M059J (cell line): ENCODE data around the gene MDP1. TPM values are rescaled to one million over a fixed set of nuclear protein-coding genes. Genes with fewer than 3 reads are reported as not detected.
"Not testable (repeated sequence)": the region's sequence is repeated elsewhere in the genome, so short reads cannot be mapped to it uniquely, and the experiment has no call there.

Experiments used
- DNase-seq: peaks from one replicate; pipeline ENCODE4 v3.0.0-alpha.2; 2012; ENCODE audit warnings: low read depth
- total RNA-seq: library from RNA; depleted of rRNA; stranded (reverse); fragments of >200 nt; shearing (Covaris generic); gene quantifications from 2 replicates; pipeline ENCODE4 v1.2.3, GENCODE V29; 2014

MDP1 gene
- total RNA-seq, 1 experiment from 2014 or later = 16.9 TPM

DNA sequence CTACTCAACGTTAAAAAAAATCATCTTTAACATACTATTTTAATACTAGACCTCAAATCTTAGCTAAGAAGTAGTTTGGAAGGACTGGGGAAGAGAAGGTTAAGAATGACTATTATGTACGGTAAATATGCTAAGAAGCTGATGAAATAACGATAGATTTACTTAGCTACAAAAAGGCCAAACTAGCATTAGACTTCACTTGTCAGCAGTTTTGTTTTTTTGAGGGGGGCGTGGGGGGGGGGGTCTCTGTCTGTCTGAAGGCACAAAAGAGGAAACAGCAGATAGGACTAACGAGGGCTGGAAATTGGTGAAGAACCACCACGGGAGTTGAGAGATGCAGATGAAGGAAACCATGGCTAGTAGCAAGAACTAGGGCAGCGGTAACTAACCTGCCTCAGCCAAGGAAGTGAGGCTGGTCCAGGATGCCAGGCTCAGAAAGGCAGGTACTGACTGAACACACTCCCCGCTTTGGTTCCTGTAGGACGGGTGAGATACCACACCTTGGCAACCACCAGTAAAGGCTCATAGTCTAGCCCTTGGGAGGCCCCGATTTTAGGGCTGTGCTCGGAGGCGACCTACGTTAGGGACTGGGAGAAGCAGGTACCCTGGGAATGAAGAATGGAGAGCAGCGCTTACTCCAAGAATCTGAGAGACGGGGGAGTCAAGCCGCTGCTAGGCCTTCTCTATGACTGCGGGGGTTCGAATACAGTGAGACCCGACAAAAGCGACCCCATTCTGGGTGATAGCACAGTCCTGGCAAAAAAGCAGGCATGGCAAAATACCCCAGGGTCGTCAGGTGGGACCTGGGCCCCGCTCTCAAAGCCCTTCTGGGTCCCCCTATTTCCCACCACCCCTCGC is 15.6 kb upstream of the MDP1 start:
- DNase-seq = no peak

DNA sequence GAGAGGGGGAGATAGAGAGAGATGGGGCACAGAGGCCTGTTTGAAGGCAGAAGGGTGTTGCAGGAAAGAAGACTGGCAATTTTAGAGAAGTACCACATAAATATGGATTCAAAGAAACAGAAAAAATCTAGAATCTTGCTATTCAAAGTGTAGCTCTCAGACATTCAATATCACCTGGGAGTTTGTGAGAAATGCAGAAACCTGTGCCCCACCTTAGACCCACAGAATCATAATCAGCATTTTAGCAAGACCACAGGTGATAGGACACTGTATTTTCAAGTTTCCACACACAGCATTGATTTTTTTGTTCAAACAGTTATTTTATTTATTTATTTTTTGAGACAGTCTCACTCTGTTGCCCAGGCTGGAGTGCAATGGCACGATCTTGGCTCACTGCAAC is 13.0 kb upstream of the MDP1 start:
- no peak for DNase-seq

DNA sequence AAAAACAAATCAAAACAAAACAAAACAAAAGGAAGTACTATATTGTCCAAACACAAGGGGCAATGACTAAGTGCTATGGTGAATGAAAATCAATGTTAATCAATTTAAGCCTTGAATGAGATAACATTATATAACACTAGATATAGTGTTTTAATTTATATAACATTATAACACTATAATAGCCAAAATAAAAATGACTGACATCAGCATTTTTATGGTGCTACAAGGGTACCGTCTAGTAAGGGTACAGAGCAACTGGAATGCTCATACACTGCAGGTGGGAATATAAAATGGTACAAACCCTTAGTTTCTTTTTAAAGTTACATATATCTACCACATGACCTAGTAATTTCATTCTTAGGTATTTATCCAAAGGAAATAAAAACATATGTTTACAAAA is 10.6 kb upstream of the MDP1 start:
- DNase-seq = no peak

DNA sequence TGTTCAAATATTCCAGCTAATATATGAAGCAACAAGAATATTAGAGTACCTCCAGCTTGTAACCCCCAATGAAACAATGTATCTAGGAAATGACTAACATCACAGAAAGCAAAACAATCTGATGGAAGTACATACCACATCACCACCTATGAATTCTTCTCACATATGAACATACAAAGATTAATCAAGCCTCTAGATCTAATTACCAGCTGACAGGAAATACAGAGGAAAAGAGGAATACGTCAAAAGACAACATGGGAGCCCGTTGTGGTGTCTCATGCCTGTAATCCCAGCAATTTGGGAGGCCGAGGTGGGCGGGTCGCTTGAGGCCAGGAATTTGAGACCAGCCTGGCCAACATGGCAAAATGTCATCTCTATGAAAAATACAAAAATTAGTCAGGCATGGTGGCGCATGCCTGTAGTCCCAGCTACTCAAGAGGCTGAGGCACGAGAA is 8.8 kb upstream of the MDP1 start:
- peak; percentile 85 for DNase-seq

DNA sequence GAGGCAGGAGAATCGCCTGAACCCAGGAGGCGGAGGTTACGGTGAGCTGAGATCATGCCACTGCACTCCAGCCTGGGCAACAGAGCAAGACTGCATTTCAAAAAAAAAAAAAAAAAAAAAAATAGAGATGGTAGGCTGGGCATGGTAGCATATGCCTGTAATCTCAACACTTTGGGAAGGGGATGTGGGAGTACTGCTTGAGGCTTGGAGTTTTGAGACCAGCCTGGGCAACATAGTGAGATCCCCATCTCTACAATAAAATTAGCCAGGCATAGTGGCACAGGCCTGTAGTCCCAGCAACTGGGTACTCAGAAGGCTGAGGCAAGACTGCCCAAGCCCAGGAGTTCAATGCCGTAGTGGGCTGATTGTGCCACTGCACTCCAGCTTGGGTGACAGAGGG is 7.1 kb upstream of the MDP1 start:
- not testable (repeated sequence) for DNase-seq

DNA sequence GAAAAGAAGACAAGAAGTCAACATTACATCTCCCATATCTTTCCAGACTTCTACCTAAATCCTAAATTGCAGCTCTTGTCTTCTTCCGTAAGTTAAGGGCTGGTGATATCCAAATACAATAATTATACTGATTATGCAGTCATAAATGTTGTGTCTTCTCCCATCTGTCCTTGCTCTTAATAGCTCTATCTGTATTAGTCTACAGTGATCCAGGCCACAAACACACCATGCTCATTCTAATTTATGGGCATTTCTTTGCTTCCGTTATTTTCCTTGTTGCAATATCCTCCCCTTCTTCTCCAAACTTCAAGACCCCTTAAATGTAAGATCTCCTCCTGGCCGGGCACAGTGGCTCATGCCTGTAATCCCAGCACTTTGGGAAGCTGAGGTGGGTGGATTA is 3.7 kb upstream of the MDP1 start:
- no peak for DNase-seq

DNA sequence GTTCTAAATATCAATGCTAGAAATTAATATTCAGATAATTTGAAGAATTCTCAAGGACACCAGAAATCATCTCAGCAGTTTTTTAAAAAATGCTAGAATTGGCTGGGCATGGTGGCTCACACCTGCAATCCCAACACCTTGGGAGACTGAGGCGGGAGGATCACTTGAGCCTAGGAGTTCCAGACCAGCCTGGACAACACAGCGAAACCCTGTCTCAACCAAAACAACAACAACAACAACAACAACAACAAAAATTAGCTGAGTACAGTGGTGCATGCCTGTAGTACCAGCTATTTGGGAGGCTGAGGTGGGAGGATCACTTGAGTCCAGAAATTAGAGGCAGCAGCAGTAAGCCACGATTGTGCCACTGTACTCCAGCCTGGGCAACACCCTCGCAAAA is 3.2 kb upstream of the MDP1 start:
- no peak for DNase-seq

DNA sequence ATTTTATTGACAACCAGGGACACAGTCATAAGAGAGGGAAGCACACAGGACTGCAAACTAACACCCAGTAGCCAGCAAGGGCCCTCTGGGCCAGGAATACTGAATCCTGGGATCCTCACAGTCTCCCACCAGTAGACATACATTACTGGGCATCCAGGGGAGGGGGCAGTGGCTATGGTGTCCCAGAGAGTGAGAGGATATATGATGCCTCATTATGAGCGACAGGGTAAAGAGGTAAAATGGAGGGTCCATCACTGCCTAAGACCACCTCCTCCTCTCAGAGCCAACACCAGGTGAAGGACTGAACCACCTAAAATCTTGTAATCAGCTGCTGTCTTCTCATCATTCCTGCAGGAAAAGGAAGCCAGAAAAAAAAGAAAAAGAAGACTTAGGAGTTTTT is 1.0 kb upstream of the MDP1 start:
- not testable (repeated sequence) for DNase-seq

DNA sequence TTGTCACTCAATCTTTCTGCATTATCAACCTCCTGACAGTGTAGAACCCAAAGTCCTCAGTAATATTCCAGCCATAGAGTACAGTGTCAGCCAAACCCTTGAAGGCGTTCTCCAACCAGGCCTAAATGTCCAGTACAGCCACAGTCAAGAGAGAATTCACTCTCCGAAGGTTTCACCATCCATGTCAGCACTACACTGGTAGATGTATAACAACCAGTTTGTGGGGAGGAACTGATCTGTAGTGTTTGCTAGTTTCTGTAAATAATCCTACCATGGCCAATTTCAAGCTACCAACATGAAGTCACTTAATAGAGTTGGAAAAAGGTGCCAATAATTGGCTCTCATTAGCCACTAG is 456 bp upstream of the MDP1 start:
- DNase-seq = no peak

DNA sequence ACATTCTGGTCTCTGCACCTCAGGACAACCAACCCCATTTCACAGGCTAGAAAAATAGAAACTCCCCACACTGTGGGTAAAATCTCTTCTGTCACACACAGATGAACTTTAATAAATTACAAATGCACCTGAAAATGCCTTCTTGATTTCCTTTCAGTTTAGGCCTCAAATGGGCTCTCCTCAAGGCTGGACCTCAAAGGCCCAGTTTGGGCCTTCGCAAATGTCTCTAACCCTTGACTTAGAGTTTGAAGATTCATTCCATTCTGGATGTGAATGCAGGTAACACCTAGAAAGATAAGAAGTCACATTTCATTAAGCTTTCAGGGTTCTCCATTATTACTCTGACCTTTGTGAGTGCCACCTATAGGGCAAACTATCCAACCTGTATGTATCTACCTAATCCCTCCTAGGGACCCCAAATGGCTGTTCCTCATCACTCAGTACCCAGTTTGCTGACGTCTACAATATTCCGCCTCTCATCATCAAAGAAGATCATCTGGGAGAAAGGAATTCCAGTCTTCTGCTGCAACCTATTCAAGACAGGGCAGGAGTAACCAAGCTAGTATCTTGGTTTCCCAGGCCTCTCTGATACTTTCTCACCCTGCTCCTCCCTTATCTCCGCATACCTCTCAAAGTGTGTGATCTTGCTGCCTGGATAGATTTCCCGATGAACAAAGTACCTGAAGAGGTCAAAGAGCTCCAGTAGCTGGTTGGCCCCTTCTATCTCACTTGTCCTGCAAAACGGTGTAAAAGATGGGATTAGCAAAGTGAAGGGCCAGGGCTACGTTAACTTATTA is 1.8 kb downstream of the MDP1 start:
- DNase-seq = no peak

DNA sequence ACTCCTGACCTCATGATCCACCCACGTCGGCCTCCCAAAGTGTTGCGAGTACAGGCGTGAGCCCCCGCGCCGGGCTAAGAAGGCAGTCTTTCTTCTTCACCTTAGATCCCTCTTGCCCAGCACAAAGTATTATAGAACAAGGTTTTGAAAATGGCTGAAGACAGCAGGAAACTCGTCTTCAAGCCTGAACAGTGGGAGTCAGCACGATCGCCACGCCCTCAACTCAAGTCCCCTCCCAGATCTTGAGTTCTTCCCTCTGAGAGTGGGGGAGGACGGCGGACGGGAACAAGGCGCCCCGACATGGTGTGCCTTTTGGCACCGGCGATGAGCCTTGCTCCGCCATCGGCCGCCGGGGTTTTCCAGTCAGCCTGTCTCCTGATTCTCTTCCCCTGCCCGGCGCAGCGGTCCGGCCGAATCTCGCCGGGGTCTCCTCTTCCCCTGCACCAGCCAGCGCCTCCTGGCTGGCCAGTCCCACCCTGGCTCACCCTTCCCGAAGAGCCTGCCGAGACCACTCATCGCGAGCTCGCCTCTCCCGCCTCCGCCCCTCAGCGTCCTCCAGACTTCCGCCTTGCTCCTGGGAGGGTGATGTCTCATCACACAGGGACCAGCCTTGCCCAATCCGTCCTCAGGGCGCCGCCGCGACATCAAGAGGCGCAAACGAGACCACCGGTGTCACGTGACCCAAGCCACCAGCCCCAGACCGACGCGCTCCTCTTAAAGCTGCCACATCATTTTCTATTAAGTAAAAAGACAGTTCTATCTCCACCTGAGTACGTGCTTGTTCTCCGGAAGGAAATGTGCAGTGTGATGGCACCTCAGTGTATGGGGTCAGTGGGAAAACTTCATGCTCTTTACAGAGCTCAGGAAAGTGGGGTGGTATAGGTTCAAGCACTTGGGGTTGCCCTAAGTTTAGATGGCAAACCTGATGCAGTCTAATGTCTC is 2.7 kb downstream of the MDP1 start, which contains the start of gene CHMP4A:
CHMP4A (minus strand) TSS at position 565 of the 942 bp plus-strand sequence; CDS start at position 516, 49 bp downstream.
- DNase-seq = peak; percentile 98

DNA sequence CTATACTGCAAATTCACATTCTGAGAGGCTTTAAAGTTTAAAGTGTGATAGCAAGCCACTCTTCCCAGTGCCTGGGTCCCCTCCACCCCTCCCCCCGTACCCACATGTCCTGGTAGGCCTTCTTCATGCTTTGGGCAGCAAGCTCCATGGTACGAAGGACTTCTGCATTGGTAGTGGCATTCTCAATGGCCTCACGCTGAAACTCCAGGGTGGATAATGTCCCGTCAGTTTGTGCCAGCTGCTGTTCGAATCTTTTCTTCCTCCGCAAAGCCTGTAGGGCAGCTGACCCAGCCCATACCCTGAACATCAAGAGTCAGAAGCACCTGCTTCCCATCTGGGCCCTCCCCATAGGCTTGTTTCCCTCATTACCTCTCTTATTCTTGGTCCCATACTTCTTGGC is 4.6 kb downstream of the MDP1 start:
- DNase-seq = no peak

DNA sequence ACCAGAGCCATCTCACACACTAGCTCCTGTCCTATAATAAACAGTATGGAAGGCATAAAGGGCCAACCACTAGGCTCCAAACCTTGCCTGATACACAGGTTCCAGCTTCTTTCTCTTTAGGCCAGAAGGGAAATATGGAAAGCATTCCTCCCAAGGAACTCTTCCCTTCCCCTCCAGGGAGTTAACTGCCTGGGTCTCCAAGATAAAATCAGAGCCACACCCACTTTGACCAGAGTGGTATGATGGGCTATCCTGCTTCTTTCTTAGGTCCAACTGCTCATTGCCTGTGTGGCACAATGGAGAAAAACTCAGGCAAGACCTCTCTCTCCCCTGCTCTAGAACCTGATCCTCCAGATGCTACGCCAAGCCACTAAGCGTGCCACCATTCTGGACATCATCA is 8.2 kb downstream of the MDP1 start:
- no peak for DNase-seq

DNA sequence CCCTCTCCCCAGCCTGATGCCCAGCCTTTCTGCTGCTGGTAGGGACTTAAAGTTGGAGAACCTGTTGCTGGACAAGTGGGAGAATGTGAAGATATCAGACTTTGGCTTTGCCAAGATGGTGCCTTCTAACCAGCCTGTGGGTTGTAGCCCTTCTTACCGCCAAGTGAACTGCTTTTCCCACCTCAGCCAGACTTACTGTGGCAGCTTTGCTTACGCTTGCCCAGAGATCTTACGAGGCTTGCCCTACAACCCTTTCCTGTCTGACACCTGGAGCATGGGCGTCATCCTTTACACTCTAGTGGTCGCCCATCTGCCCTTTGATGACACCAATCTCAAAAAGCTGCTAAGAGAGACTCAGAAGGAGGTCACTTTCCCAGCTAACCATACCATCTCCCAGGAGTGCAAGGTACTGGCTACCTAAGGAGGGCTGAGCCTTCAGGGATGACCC is 8.7 kb downstream of the MDP1 start:
- no peak for DNase-seq

DNA sequence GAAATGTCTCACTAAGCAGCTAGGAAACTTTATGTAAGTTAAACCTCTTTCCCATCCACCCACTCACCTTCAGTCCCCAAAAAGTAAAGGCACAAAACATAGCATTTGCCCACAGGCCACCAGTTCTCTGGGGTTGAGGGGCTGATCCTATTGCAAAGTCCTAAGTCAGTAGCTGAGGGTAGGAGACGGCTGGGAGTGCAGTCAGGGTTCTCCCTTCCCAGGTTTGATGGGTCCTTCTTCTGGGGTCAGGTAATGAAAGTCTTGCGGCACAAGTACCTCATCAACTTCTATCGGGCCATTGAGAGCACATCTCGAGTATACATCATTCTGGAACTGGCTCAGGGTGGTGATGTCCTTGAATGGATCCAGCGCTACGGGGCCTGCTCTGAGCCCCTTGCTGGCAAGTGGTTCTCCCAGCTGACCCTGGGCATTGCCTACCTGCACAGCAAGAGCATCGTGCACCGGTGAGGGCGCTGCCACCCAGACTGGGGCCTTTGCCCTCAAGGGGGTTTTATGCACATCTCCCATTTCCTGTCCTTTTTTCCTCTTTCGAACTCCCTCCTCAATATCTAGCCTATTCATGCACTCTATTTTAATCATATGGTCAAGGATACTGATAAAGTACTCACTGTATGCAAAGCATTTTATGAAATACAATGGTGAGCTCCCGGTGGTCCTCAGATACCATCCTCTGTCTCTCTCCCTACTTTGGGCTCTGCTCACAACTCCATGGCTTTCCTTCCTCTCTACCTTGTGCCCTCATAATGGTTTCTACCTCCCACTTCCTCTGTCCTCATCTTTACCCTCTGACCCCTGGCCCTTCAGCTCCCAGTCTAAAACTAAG is 9.4 kb downstream of the MDP1 start:
- no peak for DNase-seq

DNA sequence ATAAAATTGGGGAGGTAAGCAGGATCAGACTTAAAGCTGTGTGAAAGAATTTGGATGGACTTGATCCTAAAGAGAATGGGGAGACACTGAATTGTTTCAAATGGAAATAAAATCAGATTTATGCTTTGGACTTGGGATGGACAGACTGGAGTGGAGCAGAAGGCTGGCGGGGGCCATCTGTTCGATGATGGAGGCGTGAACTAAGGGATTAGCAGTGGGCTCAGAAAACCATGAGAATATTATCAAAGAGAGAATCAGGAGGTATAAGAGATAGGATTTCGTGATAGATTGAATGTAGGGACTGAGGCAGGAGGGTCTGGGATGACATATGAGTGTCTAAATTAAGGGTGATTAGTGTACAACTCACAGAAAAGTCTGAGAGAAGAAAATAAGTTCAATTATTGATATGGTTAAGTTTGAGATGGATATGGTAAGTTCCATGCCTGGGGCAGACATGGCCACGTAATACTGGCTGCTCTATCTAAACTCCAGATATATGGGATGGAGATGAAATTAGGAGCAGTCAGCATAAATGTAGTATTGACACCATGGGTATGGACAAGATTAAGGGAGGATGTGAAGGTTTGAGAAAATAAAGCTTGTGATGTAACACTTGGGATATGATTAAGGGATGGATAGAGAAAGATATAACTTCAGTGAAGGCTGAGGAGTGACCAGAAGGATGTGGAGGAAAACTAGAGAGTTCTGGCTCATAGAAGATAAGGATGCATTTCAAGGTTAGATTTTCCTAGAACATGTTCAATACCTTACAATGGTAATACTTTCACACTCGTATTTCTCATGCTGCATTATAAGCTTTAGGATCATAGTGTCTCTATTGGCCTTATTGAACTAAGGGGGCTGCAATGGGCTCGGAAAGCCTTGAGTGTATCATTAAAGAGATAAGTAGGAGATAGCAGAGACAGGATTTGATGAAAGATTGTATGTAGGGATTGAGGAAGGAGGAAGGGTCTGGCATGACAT is 11.4 kb downstream of the MDP1 start:
- no peak for DNase-seq

DNA sequence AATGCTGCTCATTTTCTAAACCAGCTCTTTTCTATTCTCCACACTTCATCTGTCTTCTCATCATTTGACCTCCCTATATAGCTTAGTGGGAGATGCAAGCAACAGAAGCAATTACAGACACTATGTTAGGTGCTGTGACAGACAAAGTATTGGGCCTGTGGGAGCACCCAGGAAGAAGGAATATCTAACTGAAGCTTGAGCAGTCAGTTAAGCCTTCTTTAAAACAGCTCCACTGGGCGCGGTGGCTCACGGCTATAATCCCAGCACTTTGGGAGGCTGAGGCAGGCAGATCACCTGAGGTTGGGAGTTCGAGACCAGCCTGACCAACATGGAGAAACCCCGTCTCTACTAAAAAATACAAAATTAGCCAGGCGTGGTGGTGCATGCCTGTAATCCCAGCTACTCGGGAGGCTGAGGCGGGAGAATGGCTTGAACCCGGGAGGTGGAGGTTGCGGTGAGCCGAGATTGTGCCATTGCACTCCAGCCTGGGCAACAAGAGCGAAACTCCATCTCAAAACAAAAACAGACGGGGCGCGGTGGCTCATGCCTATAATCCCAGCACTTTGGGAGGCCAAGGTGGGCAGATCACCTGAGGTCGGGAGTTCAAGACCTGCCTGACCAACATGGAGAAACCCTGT is 12.5 kb downstream of the MDP1 start:
- DNase-seq = not testable (repeated sequence)

DNA sequence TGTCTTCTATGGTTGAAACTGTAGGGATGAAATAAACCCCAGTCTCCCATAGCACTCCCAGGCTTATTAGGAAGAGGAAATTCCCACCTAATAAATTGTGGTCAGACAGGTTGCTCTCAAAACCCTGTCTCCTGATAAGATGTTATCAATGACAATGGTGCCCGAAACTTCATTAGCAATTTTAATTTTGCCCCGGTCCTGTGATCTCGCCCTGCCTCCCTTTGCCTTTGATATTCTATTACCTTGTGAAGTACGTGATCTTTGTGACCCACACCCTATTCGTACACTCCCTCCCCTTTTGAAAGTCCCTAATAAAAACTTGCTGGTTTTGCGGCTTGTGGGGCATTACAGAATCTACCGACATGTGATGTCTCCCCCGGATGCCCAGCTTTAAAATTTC is 13.3 kb downstream of the MDP1 start:
- not testable (repeated sequence) for DNase-seq
